PC-3 (cell line): ENCODE results near the gene DCAF12. TPM values are rescaled to one million over a fixed set of nuclear protein-coding genes. Genes with fewer than 3 reads are reported as not detected.
A peak's percentile ranks its signal among the peaks of the same experiment; 100 is the strongest.

Experiments
- ATAC-seq: fragments of 200-7000 bp; cut with Tn5 transposase; 2 replicates; pipeline ENCODE4 v1.9.1; 2020; ENCODE audit warnings: mild to moderate bottlenecking, moderate library complexity
- BruUV-seq: library from RNA; stranded (reverse); fragments of 400-500 nt; replicated peaks from 2 replicates; lab custom pipeline; 2021; lab: Mats Ljungman, UMichigan
- CTCF ChIA-PET: fragments of 300-600 bp; sonication (Branson Sonifier 250); formaldehyde crosslinking; loops from one replicate; lab custom pipeline; 2022; ENCODE audit warnings: antibody characterized with exemption; lab: Charles Lee
- POLR2A ChIA-PET: fragments of 300-600 bp; sonication (Branson Sonifier 250); formaldehyde crosslinking; loops from one replicate; lab custom pipeline; 2022; ENCODE audit warnings: antibody characterized with exemption; ENCODE audit not compliant: unreplicated experiment; lab: Charles Lee
- DNase-seq: peaks from one replicate; pipeline ENCODE4 v3.0.0-alpha.2; 2015
- H2AFZ ChIP-seq: fragments of 300-600 bp; sonication (generic); 2 replicates; pipeline ENCODE4 v1.6.0; 2016; ENCODE audit warnings: antibody characterized with exemption, low read length
- H3F3A ChIP-seq: fragments of 300-600 bp; sonication (generic); one replicate; pipeline ENCODE4 v1.6.0; 2017; ENCODE audit warnings: antibody characterized with exemption, low read length, control low read depth, mild to moderate bottlenecking; ENCODE audit not compliant: unreplicated experiment
- H3K27ac ChIP-seq: fragments of 300-600 bp; sonication (generic); 2 replicates; pipeline ENCODE4 v1.5.1; 2016; ENCODE audit warnings: mild to moderate bottlenecking, low read length
- H3K27me3 ChIP-seq: fragments of 300-600 bp; sonication (generic); 2 replicates; pipeline ENCODE4 v1.6.1; 2016; ENCODE audit warnings: low read length, mixed read lengths
- H3K36me3 ChIP-seq: fragments of 300-600 bp; sonication (generic); 2 replicates; pipeline ENCODE4 v1.6.1; 2016; ENCODE audit warnings: low read depth, mixed run types, low read length, mixed read lengths
- H3K4me1 ChIP-seq: fragments of 300-600 bp; sonication (generic); 2 replicates; pipeline ENCODE4 v1.5.1; 2016; ENCODE audit warnings: low read length; ENCODE audit not compliant: insufficient read depth
- H3K4me2 ChIP-seq: fragments of 300-600 bp; sonication (generic); 2 replicates; pipeline ENCODE4 v1.6.0; 2016; ENCODE audit warnings: low read length
- H3K4me3 ChIP-seq: fragments of 300-600 bp; sonication (generic); 2 replicates; pipeline ENCODE4 v1.5.1; 2016; ENCODE audit warnings: mild to moderate bottlenecking, low read length, mixed read lengths
- H3K79me2 ChIP-seq: fragments of 300-600 bp; sonication (generic); 2 replicates; pipeline ENCODE4 v1.6.1; 2017; ENCODE audit warnings: low read length, mixed read lengths
- H3K9ac ChIP-seq: fragments of 300-600 bp; sonication (generic); 2 replicates; pipeline ENCODE4 v1.6.0; 2016; ENCODE audit warnings: mild to moderate bottlenecking, low read length
- H3K9me2 ChIP-seq: fragments of 300-600 bp; sonication (generic); replicated peaks from 2 replicates; pipeline ENCODE4 v1.6.1; 2016; ENCODE audit warnings: mixed run types, low read length, mixed read lengths
- H3K9me3 ChIP-seq: fragments of 300-600 bp; sonication (generic); 2 replicates; pipeline ENCODE4 v1.6.1; 2016; ENCODE audit warnings: low read length, mixed read lengths
- H4K20me1 ChIP-seq: fragments of 300-600 bp; sonication (generic); 2 replicates; pipeline ENCODE4 v1.6.1; 2016; ENCODE audit warnings: low read length, mixed read lengths
- CTCF ChIP-seq: fragments of 300-600 bp; sonication (generic); conservative IDR thresholded peaks from 2 replicates; pipeline ENCODE4 v1.5.1; 2017; ENCODE audit warnings: antibody characterized with exemption, low read depth, mild to moderate bottlenecking, low read length
- EZH2 ChIP-seq: fragments of 300-600 bp; sonication (generic); IDR thresholded peaks from one replicate; pipeline ENCODE4 v1.6.1; 2017; ENCODE audit warnings: antibody characterized with exemption, mild to moderate bottlenecking, low read length; ENCODE audit not compliant: unreplicated experiment
- EZH2phosphoT487 ChIP-seq: fragments of 300-600 bp; sonication (generic); IDR thresholded peaks from 2 replicates; pipeline ENCODE4 v1.6.1; 2018; ENCODE audit warnings: mild to moderate bottlenecking, antibody characterized with exemption, low read length, borderline replicate concordance
- intact Hi-C: fragments of 100-400 bp; cut with micrococcal nuclease; formaldehyde crosslinking; loops from 2 replicates; pipeline ENCODE4 v1.9.0; 2023
- total RNA-seq: library from RNA; depleted of rRNA; stranded (reverse); fragments of >200 nt; gene quantifications from 2 replicates; pipeline ENCODE4 v1.2.3, GENCODE V29; 2014

The DCAF12 gene
- total RNA-seq, 1 experiment from 2014 or later: 12.9 TPM

DNA sequence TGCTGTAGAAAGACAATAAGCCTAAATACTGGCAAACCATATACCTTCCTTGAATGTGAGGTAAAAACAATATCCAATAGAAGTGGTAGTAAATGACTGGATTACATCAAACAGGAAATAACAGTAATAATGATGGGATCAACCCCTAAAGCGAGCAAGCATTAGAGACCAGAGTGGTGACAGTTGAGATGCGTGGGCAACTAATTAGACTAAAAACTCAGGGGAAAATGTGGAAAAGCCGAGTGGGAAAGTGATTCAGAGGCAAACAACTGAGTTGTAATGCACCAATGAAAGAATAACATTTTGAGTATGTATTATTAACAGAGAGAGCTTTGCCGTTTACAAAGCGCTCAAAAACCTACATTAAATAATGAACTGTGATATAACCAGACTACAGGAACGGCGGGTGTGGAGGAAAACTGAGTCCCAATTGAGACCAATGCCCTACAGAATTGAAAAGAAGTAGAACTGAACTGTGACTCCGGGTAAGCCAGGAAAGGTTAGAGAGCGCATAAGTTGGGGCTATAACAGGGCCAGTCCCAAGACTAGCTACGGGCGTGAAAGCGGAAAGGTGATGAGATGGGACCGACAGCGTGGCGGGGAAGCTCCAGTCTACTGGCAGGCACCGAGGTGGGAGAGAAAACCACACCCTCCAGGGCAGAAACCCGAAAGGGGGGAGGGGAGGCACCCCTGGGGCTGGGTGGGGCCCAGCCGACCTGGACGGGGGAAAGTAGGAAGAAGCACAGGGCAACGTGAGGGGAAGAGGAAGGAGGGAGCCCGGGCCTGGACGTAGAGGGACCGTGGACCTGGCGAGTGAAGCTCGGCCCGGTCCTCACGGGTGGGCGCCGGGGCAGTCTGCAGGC, 78.4 kb downstream of the DCAF12 start:
- Histone ChIP-seq H3K79me2 (peaks cover 56% of the 10 kb centered on the region), H3K4me2 (peak overlapping the region; percentile 93), H2AFZ (peak overlapping the region; percentile 99; the same call in 1 of the 2 replicates), H3K36me3 (no peaks in the 10 kb centered on the region; the same call in 1 of the 2 replicates), H3K4me3 (peak overlapping the region; percentile 98), H3K27me3 (no peaks in the 10 kb centered on the region), H3K9ac (peak overlapping the region; percentile 99), H3K9me3 (no peaks in the 10 kb centered on the region), H3K4me1 (peaks cover 18% of the 10 kb centered on the region), H3K9me2 (no peaks in the 10 kb centered on the region), H4K20me1 (peaks cover 27% of the 10 kb centered on the region), H3F3A (no peaks in the 10 kb centered on the region), H3K27ac (peak overlapping the region; percentile 94)
- BruUV-seq: TSS peak; percentile 48
- CTCF ChIA-PET: no interaction called here
- peak; percentile 43 for DNase-seq
- TF ChIP-seq CTCF: no peak
- no peak for TF ChIP-seq EZH2
- no peak for TF ChIP-seq EZH2phosphoT487
- peak; percentile 23 for ATAC-seq
- intact Hi-C loops: no loop called here
- POLR2A ChIA-PET: interaction anchor here (0.6 kb wide), 4 partner anchors 20 to 133 kb away, joined by 3 to 4 read pairs (median 4); partner anchors contain the start of gene UBAP1

DNA sequence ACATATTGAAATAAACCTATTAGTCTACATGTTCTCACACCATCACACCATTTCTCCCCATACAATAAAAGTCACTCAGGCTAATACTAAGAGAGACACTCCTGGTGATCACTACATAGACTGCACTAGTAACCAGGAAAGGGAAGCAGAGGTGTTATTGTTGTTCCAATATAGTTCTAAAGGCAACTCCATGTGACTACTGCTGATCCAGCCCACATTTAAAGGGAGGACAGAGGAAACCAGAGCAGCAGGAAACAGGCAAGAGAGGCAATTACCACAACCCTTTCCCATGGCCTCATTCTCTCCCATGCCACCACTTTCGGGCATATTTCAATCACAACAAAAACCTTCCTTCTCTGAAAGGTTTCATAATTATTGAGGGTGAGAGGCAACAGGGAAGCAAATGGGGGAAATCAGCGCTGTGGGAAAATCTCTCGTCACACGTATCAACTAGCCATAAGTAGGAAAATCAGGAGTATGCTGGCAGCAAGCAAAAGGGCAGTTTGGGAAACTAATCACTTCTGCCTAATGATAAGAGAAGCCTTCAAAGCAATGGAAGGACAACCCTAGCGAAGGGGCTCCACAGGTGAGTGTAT, 79.6 kb downstream of the DCAF12 start:
- BruUV-seq: no TSS peak
- peak; percentile 23 for DNase-seq
- Histone ChIP-seq H3K4me1 (peaks cover 18% of the 10 kb centered on the region), H3K9ac (peak overlapping the region; percentile 99; the same call in 1 of the 2 replicates), H3F3A (no peaks in the 10 kb centered on the region), H3K27me3 (no peaks in the 10 kb centered on the region), H3K36me3 (no peaks in the 10 kb centered on the region; the same call in 1 of the 2 replicates), H3K4me2 (peak overlapping the region; percentile 93), H3K27ac (no peak overlapping the region), H3K4me3 (peak overlapping the region; percentile 98), H3K9me3 (no peaks in the 10 kb centered on the region), H2AFZ (no peak overlapping the region), H3K9me2 (no peaks in the 10 kb centered on the region), H4K20me1 (peaks cover 35% of the 10 kb centered on the region), H3K79me2 (peaks cover 68% of the 10 kb centered on the region)
- TF ChIP-seq CTCF (no peak), EZH2 (no peak), EZH2phosphoT487 (no peak)
- ChIA-PET POLR2A (no interaction called here), CTCF (no interaction called here)
- intact Hi-C loops: no loop called here
- ATAC-seq: peak; percentile 4; the same call in 1 of the 2 replicates
